C4-2B (cell line): ENCODE data around the gene DPM1.

Source experiments
- CTCF ChIP-seq: fragments of 450-650 bp; conservative IDR thresholded peaks from 2 replicates; pipeline ENCODE4 v1.5.1; 2017; ENCODE audit warnings: mild to moderate bottlenecking
- ZFX ChIP-seq: fragments of 450-650 bp; IDR thresholded peaks from 2 replicates; pipeline ENCODE4 v1.6.1; 2017

GRCh38 chr20:50943069-50943468 lies 15.3 kb downstream of the DPM1 start:
- TF ChIP-seq ZFX: no peak
- TF ChIP-seq CTCF: no peak
